GM12878 (cell line): ENCODE measurements around the gene HCN3. TPM values are rescaled to one million over a fixed set of nuclear protein-coding genes. Genes with fewer than 3 reads are reported as not detected.

ENCODE experiments used
- ATAC-seq: fragments of 200-7000 bp; cut with Tn5 transposase; 3 replicates; pipeline ENCODE4 v1.9.1; 2020; ENCODE audit warnings: mild to moderate bottlenecking, moderate library complexity
- BruUV-seq: library from RNA; stranded (reverse); fragments of 400-500 nt; replicated peaks from 2 replicates; lab custom pipeline; 2021; lab: Mats Ljungman, UMichigan
- CTCF ChIA-PET: fragments of 300-600 bp; sonication (Branson Sonifier 250); formaldehyde crosslinking; extraction: SDS; loops from one replicate; lab custom pipeline; 2021; ENCODE audit warnings: inconsistent platforms; lab: Yijun Ruan, JAX
- POLR2A ChIA-PET: fragments of 350-600 bp; formaldehyde crosslinking; extraction: SDS; loops from one replicate; lab custom pipeline; 2021; ENCODE audit warnings: inconsistent platforms; lab: Charles Lee
- RAD21 ChIA-PET: fragments of 300-600 bp; sonication (Branson Sonifier 250); formaldehyde crosslinking; loops from one replicate; lab custom pipeline; 2023; ENCODE audit warnings: antibody characterized with exemption; ENCODE audit not compliant: unreplicated experiment; lab: Charles Lee
- SMC1A ChIA-PET: fragments of 300-600 bp; sonication (Branson Sonifier 250); formaldehyde crosslinking; loops from one replicate; lab custom pipeline; 2023; ENCODE audit not compliant: unreplicated experiment, uncharacterized antibody; lab: Charles Lee
- DNase-seq: peaks from one replicate; pipeline ENCODE4 v3.0.0-alpha.2; 2011; ENCODE audit warnings: low read depth, low spot score
- FAIRE-seq: peaks from 3 replicates; lab custom pipeline; 2011; peaks lifted over from hg19 to GRCh38; lab: Jason Lieb, UNC
- H2AFZ ChIP-seq: 2 replicates; pipeline ENCODE4 v1.6.0; 2011; ENCODE audit warnings: low read depth, low read length, control low read depth; ENCODE audit not compliant: control insufficient read depth
- H3K27ac ChIP-seq: 2 replicates; pipeline ENCODE4 v1.5.1; 2011; ENCODE audit warnings: control low read depth; ENCODE audit not compliant: control insufficient read depth, insufficient read depth
- H3K27me3 ChIP-seq, 2 experiments: replicated peaks in 1 of 2; 2 replicates each; pipeline versions ENCODE4 v1.6.0 to v1.6.1; 2011; ENCODE audit warnings: low read length in 1 of 2; ENCODE audit not compliant: control insufficient read depth in 2 of 2, insufficient read depth in 2 of 2
- H3K36me3 ChIP-seq, 2 experiments: 2 replicates each; pipeline ENCODE4 v1.5.1; 2011; ENCODE audit warnings: low read length in 1 of 2; ENCODE audit not compliant: control insufficient read depth in 2 of 2, insufficient read depth in 2 of 2
- H3K4me1 ChIP-seq: 2 replicates; pipeline ENCODE4 v1.6.1; 2011; ENCODE audit warnings: mild to moderate bottlenecking, low read length, moderate library complexity, mixed read lengths; ENCODE audit not compliant: control insufficient read depth, insufficient read depth
- H3K4me2 ChIP-seq: 2 replicates; pipeline ENCODE4 v1.6.0; 2011; ENCODE audit warnings: control low read depth; ENCODE audit not compliant: control insufficient read depth, insufficient read depth
- H3K4me3 ChIP-seq: fragments of 200-600 bp; sonication (generic); 2 replicates; pipeline ENCODE4 v1.5.1; 2016
- H3K79me2 ChIP-seq: 2 replicates; pipeline ENCODE4 v1.6.0; 2011; ENCODE audit warnings: low read length; ENCODE audit not compliant: control insufficient read depth, insufficient read depth
- H3K9ac ChIP-seq: 2 replicates; pipeline ENCODE4 v1.8.0; 2011; ENCODE audit warnings: low read length, control low read depth, mixed read lengths; ENCODE audit not compliant: control insufficient read depth, insufficient read depth
- H3K9me3 ChIP-seq: replicated peaks from 3 replicates; pipeline ENCODE4 v1.5.1; 2011; ENCODE audit warnings: mild to moderate bottlenecking, low read length; ENCODE audit not compliant: control insufficient read depth, insufficient read depth
- H4K20me1 ChIP-seq: 2 replicates; pipeline ENCODE4 v1.6.0; 2011; ENCODE audit not compliant: control insufficient read depth, insufficient read depth
- CEBPZ ChIP-seq: fragments of 150-350 bp; IDR thresholded peaks from 2 replicates; pipeline ENCODE4 v1.6.1; 2016; ENCODE audit warnings: low read depth, low read length
- GATAD2B ChIP-seq: fragments of 450-650 bp; conservative IDR thresholded peaks from 2 replicates; pipeline ENCODE4 v1.6.1; 2017; ENCODE audit warnings: low read depth, mild to moderate bottlenecking, moderate library complexity
- NFYB ChIP-seq: IDR thresholded peaks from 2 replicates; pipeline ENCODE4 v1.6.1; 2011; ENCODE audit warnings: low read depth, mild to moderate bottlenecking, low read length, improper control_type of control experiment, moderate library complexity; ENCODE audit not compliant: insufficient read depth
- TCF7 ChIP-seq: IDR thresholded peaks from 2 replicates; pipeline ENCODE4 v1.6.1; 2014; ENCODE audit warnings: antibody characterized with exemption, borderline replicate concordance
- USF1 ChIP-seq: IDR thresholded peaks from 2 replicates; pipeline ENCODE4 v1.6.1; 2011; ENCODE audit warnings: borderline replicate concordance, low read depth, mild to moderate bottlenecking, moderate library complexity, mixed read lengths, low read length; ENCODE audit not compliant: insufficient read depth; ENCODE audit errors: extremely low read length
- ZBED1 ChIP-seq: IDR thresholded peaks from 2 replicates; pipeline ENCODE4 v1.6.1; 2016; ENCODE audit warnings: borderline replicate concordance
- WGBS: methylation state at CpG from one replicate; pipeline ENCODE4 v1.1.6; 2016; ENCODE audit warnings: low lambda C conversion rate; ENCODE audit not compliant: insufficient replicate concordance, insufficient coverage; ENCODE audit errors: missing lambda C conversion rate; 5-methylcytosine and 5-hydroxymethylcytosine counted together
- in situ Hi-C: fragments of 300-500 bp; cut with MboI; formaldehyde crosslinking; loops from 9 replicates; pipeline ENCODE4 v1.14.3; 2018; ENCODE audit warnings: mixed read lengths
- intact Hi-C: fragments of 100-400 bp; cut with micrococcal nuclease; formaldehyde crosslinking; loops from one replicate; pipeline ENCODE4 v1.14.2; 2022; ENCODE audit not compliant: unreplicated experiment
- polyA plus RNA-seq, 11 experiments: library from polyadenylated mRNA; depleted of rRNA in 4 of 11; unstranded in 6 of 11; stranded (reverse) in 5 of 11; fragments of >200 nt; fragmentation: Nextera tagmentation in 4 of 11; fragmentation: Illumina TruSeq in 1 of 11; extraction: Ambion mirVana in 4 of 11; extraction: Trizol in 1 of 11; gene quantifications; 1 replicate in 1 of 11; 2 replicates in 10 of 11; pipeline versions ENCODE4 v1.2.1 to v1.2.3, GENCODE V29; 2011 to 2016; ENCODE audit warnings: inconsistent platforms in 2 of 11, missing spikeins in 2 of 11, low read depth in 1 of 11
- total RNA-seq, 4 experiments: library from RNA; depleted of rRNA in 3 of 4; stranded (reverse); fragments of >200 nt in 3 of 4; fragmentation: Illumina TruSeq in 1 of 4; extraction: Trizol in 1 of 4; gene quantifications; 2 replicates each; pipeline versions ENCODE4 v1.2.1 to v1.2.3, GENCODE V29; 2013 to 2021

The HCN3 gene
- total and polyA plus RNA-seq, 10 of the 15 experiments (the other 5 are each of a cell fraction or from before 2014, with no cell fraction given) = 0.08 to 4.1 (median 1.8) TPM

GRCh38 chr1:155256058-155256852 is 21.0 kb upstream of the HCN3 start:
- H4K20me1 ChIP-seq = no peaks in the 10 kb centered on the region
- no peak overlapping the region for H3K9ac ChIP-seq
- H3K27ac ChIP-seq = no peak overlapping the region
- ChIA-PET SMC1A (interaction anchor here (1.2 kb wide), 1 partner anchor 67 kb away, joined by 4 read pairs; no protein-coding TSS in a partner anchor), CTCF (interaction anchor here (0.8 to 9.6 kb wide), 3 partner anchors 9 to 68 kb away, joined by 3 to 225 read pairs (median 3); partner anchors contain the start of gene RUSC1), RAD21 (no interaction called here), POLR2A (interaction anchor here (1.4 kb wide), 1 partner anchor 15 kb away, joined by 5 read pairs; a partner anchor contains a TSS)
- H3K4me1 ChIP-seq = peaks cover 19% of the 10 kb centered on the region
- no peak overlapping the region for H2AFZ ChIP-seq
- intact Hi-C loops = no loop called here
- no peak for ATAC-seq
- BruUV-seq = no TSS peak
- no peak overlapping the region for H3K4me3 ChIP-seq
- 87% methylated on average over 20 of the region's 20 CpGs for whole genome bisulfite sequencing
- no peaks in the 10 kb centered on the region for H3K9me3 ChIP-seq
- no peaks in the 10 kb centered on the region for H3K27me3 ChIP-seq
- in situ Hi-C loops = loop anchor here (5.0 kb wide), 1 partner anchor 336 kb away; no protein-coding TSS in a partner anchor
- peaks cover 4 to 7% of the 10 kb centered on the region in 2 experiments; a peak in 2 of 4 replicates for H3K36me3 ChIP-seq
- no peak for FAIRE-seq
- peak overlapping the region; percentile 97; the same call in 1 of the 2 replicates for H3K4me2 ChIP-seq
- H3K79me2 ChIP-seq = peaks cover 17% of the 10 kb centered on the region
- DNase-seq = no peak
- TF ChIP-seq USF1 (no peak), ZBED1 (no peak), GATAD2B (no peak), NFYB (no peak), TCF7 (no peak), CEBPZ (no peak)
